ENCODE results near the gene C1orf141. TPM values are rescaled to one million over a fixed set of nuclear protein-coding genes. Genes with fewer than 3 reads are reported as not detected.
"Not testable (repeated sequence)": the region's sequence is repeated elsewhere in the genome, so short reads cannot be mapped to it uniquely, and the experiment has no call there.

The C1orf141 gene
- total RNA-seq, 4 donors from 2014 or later, result not detected

DNA sequence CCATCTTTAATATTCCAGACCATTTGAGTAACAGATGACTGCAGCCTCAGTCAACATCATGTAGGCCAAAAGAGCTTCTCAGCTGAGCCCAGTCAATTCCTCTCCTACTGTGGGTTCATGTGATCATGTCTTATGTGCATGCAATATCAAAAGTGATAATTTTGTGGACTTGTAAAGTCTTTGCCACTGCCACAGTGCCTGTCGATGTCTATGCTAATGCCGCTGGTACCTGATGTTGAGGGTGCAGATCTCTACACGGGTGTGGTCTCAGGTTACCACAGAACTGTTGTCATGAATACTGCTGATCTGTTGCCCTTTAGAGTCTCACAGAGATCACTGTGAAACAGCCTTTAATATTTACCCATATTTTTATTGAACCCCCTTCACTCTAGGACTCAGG, 11.3 kb upstream of the C1orf141 start:
- ATAC-seq, result no peak
- Histone ChIP-seq H3K9me3 (no peaks in the 10 kb centered on the region), H3K4me3 (no peak overlapping the region), H3K27me3 (no peaks in the 10 kb centered on the region), H3K4me1 (peaks cover 0 to 7% (median 3%) of the 10 kb centered on the region in 3 donors), H3K27ac (no peak overlapping the region), H3K36me3 (no peaks in the 10 kb centered on the region)
- TF ChIP-seq POLR2AphosphoS5 (IDR thresholded peaks at IDR 0.05) (no peak), EP300 (IDR thresholded peaks at IDR 0.05) (no peak), POLR2A (IDR thresholded peaks at IDR 0.05) (no peak)
- TF ChIP-seq, protein P1, sequence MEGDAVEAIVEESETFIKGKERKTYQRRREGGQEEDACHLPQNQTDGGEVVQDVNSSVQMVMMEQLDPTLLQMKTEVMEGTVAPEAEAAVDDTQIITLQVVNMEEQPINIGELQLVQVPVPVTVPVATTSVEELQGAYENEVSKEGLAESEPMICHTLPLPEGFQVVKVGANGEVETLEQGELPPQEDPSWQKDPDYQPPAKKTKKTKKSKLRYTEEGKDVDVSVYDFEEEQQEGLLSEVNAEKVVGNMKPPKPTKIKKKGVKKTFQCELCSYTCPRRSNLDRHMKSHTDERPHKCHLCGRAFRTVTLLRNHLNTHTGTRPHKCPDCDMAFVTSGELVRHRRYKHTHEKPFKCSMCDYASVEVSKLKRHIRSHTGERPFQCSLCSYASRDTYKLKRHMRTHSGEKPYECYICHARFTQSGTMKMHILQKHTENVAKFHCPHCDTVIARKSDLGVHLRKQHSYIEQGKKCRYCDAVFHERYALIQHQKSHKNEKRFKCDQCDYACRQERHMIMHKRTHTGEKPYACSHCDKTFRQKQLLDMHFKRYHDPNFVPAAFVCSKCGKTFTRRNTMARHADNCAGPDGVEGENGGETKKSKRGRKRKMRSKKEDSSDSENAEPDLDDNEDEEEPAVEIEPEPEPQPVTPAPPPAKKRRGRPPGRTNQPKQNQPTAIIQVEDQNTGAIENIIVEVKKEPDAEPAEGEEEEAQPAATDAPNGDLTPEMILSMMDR (IDR thresholded peaks at IDR 0.05), result no peak
- WGBS, 2 donors (ENCODE audit: low coverage in 1 of 2), result 96% methylated on average over 3 of the region's 3 CpGs; no CpG with 5 or more reads in 1 of the 2 donors

DNA sequence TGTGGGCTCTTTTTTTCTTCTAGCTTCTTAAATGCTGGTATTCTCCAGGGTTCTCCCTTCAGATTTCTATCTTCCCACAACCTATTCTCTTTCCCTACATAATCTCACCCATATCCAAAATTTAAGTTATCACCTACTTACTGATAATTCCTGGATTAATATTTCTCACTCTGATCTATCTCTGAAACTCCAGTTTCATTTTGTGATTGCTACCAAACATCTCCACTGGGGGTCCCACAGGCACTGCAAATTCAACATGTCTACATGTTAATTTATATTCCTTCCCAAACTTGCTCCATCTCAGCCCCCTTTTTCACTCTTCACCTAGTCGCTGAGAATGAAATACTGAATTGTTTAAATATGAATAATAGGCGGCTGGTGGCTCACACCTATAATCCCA, 9.9 kb upstream of the C1orf141 start:
- no peak overlapping the region for H3K27ac ChIP-seq
- H3K27me3 ChIP-seq, result no peaks in the 10 kb centered on the region
- TF ChIP-seq, protein P1 (IDR thresholded peaks at IDR 0.05), result no peak
- no peak for TF ChIP-seq POLR2AphosphoS5 (IDR thresholded peaks at IDR 0.05)
- no peak for TF ChIP-seq EP300 (IDR thresholded peaks at IDR 0.05)
- no peak for TF ChIP-seq POLR2A (IDR thresholded peaks at IDR 0.05)
- H3K4me3 ChIP-seq, result no peak overlapping the region
- no peak for ATAC-seq
- 75 to 100% methylated on average over 1 to 2 of the region's 2 CpGs for WGBS, 2 donors (ENCODE audit: low coverage in 1 of 2)
- H3K36me3 ChIP-seq, result no peaks in the 10 kb centered on the region
- H3K9me3 ChIP-seq, result no peaks in the 10 kb centered on the region
- H3K4me1 ChIP-seq, result peaks cover 0 to 7% (median 3%) of the 10 kb centered on the region in 3 donors

DNA sequence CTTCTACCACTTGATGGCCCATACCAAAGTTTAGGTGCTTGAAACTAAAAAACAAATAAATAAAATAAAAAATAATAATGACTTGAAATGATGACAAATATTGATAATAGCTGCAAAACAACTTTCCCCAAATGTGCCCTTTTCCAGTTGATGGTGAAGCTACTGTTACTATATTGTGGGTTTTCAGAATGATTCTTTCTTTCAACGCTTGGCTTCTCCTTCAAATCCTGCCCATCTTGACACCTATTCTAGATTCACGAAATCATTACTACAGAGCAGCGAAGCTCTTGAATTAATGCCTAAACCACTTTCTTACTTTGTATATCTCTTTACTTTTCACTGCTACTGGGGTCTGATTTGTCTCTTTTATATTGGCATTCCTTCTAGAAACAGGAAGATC, 9.2 kb upstream of the C1orf141 start:
- H3K36me3 ChIP-seq, result no peaks in the 10 kb centered on the region
- peaks cover 0 to 3% (median under 1%) of the 10 kb centered on the region in 3 donors for H3K4me1 ChIP-seq
- no peak for TF ChIP-seq EP300 (IDR thresholded peaks at IDR 0.05)
- no peak for TF ChIP-seq POLR2A (IDR thresholded peaks at IDR 0.05)
- no peak for TF ChIP-seq POLR2AphosphoS5 (IDR thresholded peaks at IDR 0.05)
- TF ChIP-seq, protein P1 (IDR thresholded peaks at IDR 0.05), result no peak
- no peak for ATAC-seq
- no peak overlapping the region for H3K27ac ChIP-seq
- no peaks in the 10 kb centered on the region for H3K27me3 ChIP-seq
- H3K9me3 ChIP-seq, result no peaks in the 10 kb centered on the region
- H3K4me3 ChIP-seq, result no peak overlapping the region
- WGBS, 2 donors (ENCODE audit: low coverage in 1 of 2), result 92 to 100% methylated on average over 3 of the region's 3 CpGs

DNA sequence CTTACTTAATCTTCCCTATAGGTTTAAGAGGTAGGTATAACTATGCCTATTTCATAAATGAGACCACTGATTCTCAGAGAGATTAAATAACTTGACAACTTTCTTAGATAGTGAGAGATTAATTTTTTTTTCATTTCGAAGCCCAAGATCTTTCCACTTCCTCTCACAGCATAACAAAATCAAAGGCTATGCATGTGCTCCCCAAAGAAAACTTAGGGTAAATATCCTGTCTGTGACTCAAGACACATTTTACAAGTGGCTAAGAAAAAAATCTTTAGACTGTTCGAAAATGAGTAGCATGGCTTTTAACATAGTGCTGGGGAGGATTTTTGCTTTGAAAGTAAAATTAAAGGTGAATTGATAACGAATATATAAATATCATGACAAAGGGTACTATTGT, 8.2 kb upstream of the C1orf141 start:
- Histone ChIP-seq H3K4me3 (no peak overlapping the region), H3K27ac (no peak overlapping the region), H3K27me3 (no peaks in the 10 kb centered on the region), H3K36me3 (no peaks in the 10 kb centered on the region), H3K4me1 (no peaks in the 10 kb centered on the region), H3K9me3 (no peaks in the 10 kb centered on the region)
- ATAC-seq, result no peak
- TF ChIP-seq POLR2AphosphoS5 (IDR thresholded peaks at IDR 0.05), result no peak
- TF ChIP-seq EP300 (IDR thresholded peaks at IDR 0.05), result no peak
- TF ChIP-seq, protein P1 (IDR thresholded peaks at IDR 0.05), result no peak
- TF ChIP-seq POLR2A (IDR thresholded peaks at IDR 0.05), result no peak
- 50 to 57% methylated on average over 2 to 3 of the region's 3 CpGs for WGBS, 2 donors (ENCODE audit: low coverage in 1 of 2)

DNA sequence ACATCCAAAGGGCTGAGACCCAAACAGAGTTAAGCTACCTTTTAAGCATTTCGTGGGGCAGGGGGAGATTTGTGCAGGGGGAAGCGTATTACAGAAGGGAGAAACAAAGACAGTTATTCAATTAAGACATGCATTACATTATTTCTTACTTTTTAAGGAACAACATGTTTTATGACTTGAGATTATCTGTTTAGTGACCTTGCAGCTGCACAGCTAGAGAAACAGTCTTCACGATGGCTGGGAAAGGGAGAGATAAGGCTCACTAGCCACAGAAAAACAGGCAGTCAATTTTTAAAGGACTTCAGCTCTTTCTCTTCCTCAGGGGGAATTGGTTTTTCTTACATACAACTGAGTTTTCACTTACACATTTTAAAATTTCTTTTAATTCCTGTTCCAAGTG, 7.1 kb upstream of the C1orf141 start:
- H3K4me1 ChIP-seq, H3K27ac ChIP-seq, H3K36me3 ChIP-seq, H3K4me3 ChIP-seq, H3K9me3 ChIP-seq, H3K27me3 ChIP-seq, ATAC-seq: not testable (repeated sequence)
- 58 to 69% methylated on average over 2 to 3 of the region's 3 CpGs for WGBS, 2 donors (ENCODE audit: low coverage in 1 of 2)
